ENCODE data around the gene PRR13. TPM values are rescaled to one million over a fixed set of nuclear protein-coding genes. Genes with fewer than 3 reads are reported as not detected.

Gene PRR13
- total RNA-seq, 1 experiment from 2014 or later, result 216 TPM

DNA sequence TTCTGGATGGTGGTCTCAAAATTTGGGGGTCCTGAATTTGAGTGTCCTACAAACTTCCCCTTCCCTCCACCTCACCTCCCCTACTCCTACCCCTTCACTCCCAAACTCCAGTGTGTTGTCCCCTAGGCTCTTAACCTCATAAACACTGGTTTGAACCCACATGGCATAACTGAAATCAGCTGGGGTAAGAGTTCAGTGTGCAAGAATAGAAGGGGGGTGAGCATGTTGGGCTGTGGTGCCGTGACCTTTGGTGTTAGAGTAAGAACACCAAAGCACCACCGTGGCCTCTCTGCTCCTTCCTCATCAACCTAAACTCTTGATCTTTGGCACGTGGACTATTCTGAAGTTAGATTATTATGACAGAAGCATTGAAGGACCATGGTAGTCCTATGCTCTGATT lies 21.4 kb downstream of the PRR13 start:
- Histone ChIP-seq H3K27ac (ENCODE audit: low read depth, low read length) (no peak overlapping the region), H3K27me3 (ENCODE audit: insufficient read depth, low read length) (no peaks in the 10 kb centered on the region), H3K9me2 (ENCODE audit: insufficient read depth) (no peaks in the 10 kb centered on the region), H3K79me2 (ENCODE audit: insufficient read depth, low read length) (peaks cover 100% of the 10 kb centered on the region), H3K36me3 (ENCODE audit: control insufficient read depth in 1 of 2, insufficient read depth in 2 of 2, low read length in 2 of 2) (peaks cover 94 to 95% of the 10 kb centered on the region in 2 experiments), H3K9me3 (ENCODE audit: control insufficient read depth in 1 of 2, insufficient read depth in 1 of 2, low read depth in 1 of 2, low read length in 2 of 2) (no peaks in the 10 kb centered on the region), H3K9ac (ENCODE audit: low read length) (no peak overlapping the region), H4K20me1 (ENCODE audit: insufficient read depth) (peaks cover 66% of the 10 kb centered on the region; the same call in 1 of the 2 replicates), H3K4me3 (replicated peaks in 1 of 2; ENCODE audit: low read depth in 1 of 2, low read length in 2 of 2) (no peak overlapping the region), H2AFZ (ENCODE audit: low read depth, low read length, poor library complexity, severe bottlenecking) (no peak overlapping the region), H3K4me1 (ENCODE audit: control insufficient read depth in 1 of 2, insufficient read depth in 2 of 2, low read length in 2 of 2) (no peaks in the 10 kb centered on the region), H3K4me2 (ENCODE audit: low read length) (no peak overlapping the region)
- no peak for DNase-seq (ENCODE audit: low read depth, low spot score)
- no TSS peak for BruUV-seq (replicated peaks)
- ChIA-PET POLR2A (no interaction called here), RAD21 (ENCODE audit: low non-redundant PET in 1 of 2, low total read pairs in 2 of 2, uncharacterized antibody in 2 of 2, unreplicated experiment in 2 of 2) (no interaction called here), CTCF (no interaction called here)
- TF ChIP-seq TCF7L2 (IDR thresholded peaks at IDR 0.05; ENCODE audit: borderline replicate concordance, extremely low read depth, insufficient read depth, insufficient read length) (no peak), ELF1 (IDR thresholded peaks at IDR 0.05; ENCODE audit: borderline replicate concordance, low read depth) (no peak), YY1 (IDR thresholded peaks at IDR 0.05; ENCODE audit: extremely low read depth, insufficient replicate concordance, low read depth, low read length) (no peak), EZH2phosphoT487 (IDR thresholded peaks at IDR 0.05; ENCODE audit: borderline replicate concordance) (no peak)
- TF ChIP-seq, protein P1, sequence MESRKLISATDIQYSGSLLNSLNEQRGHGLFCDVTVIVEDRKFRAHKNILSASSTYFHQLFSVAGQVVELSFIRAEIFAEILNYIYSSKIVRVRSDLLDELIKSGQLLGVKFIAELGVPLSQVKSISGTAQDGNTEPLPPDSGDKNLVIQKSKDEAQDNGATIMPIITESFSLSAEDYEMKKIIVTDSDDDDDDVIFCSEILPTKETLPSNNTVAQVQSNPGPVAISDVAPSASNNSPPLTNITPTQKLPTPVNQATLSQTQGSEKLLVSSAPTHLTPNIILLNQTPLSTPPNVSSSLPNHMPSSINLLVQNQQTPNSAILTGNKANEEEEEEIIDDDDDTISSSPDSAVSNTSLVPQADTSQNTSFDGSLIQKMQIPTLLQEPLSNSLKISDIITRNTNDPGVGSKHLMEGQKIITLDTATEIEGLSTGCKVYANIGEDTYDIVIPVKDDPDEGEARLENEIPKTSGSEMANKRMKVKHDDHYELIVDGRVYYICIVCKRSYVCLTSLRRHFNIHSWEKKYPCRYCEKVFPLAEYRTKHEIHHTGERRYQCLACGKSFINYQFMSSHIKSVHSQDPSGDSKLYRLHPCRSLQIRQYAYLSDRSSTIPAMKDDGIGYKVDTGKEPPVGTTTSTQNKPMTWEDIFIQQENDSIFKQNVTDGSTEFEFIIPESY (IDR thresholded peaks at IDR 0.05; ENCODE audit: extremely low read depth, insufficient replicate concordance, low read length), result no peak
- TF ChIP-seq, protein P2, sequence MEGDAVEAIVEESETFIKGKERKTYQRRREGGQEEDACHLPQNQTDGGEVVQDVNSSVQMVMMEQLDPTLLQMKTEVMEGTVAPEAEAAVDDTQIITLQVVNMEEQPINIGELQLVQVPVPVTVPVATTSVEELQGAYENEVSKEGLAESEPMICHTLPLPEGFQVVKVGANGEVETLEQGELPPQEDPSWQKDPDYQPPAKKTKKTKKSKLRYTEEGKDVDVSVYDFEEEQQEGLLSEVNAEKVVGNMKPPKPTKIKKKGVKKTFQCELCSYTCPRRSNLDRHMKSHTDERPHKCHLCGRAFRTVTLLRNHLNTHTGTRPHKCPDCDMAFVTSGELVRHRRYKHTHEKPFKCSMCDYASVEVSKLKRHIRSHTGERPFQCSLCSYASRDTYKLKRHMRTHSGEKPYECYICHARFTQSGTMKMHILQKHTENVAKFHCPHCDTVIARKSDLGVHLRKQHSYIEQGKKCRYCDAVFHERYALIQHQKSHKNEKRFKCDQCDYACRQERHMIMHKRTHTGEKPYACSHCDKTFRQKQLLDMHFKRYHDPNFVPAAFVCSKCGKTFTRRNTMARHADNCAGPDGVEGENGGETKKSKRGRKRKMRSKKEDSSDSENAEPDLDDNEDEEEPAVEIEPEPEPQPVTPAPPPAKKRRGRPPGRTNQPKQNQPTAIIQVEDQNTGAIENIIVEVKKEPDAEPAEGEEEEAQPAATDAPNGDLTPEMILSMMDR (IDR thresholded peaks at IDR 0.05 in 2 of 3, conservative IDR thresholded peaks at IDR 0.05 in 1 of 3; ENCODE audit: borderline replicate concordance in 1 of 3, insufficient read depth in 1 of 3, low read depth in 2 of 3, low read length in 2 of 3), result no peak
- ATAC-seq, result no peak
- intact Hi-C loops (cut with micrococcal nuclease), result no loop called here

Measured in HCT116 (cell line).